Peyer's patch (tissue), 4 donors: Measurements from ENCODE around the gene MAP7D3. TPM values are rescaled to one million over a fixed set of nuclear protein-coding genes. Genes with fewer than 3 reads are reported as not detected.

ENCODE experiments used
- DNase-seq, 3 donors: peaks; one replicate each; pipeline ENCODE4 v3.0.0-alpha.2; 2017 to 2019
- H3K27ac ChIP-seq, 4 donors: fragments of 200-600 bp; sonication (generic); one replicate each; pipeline ENCODE4 v1.5.1; 2016 to 2019
- H3K27me3 ChIP-seq, 2 donors: fragments of 200-600 bp; sonication (generic); one replicate each; pipeline ENCODE4 v1.5.1; 2019
- H3K36me3 ChIP-seq, 3 donors: fragments of 200-600 bp; sonication (generic); one replicate each; pipeline ENCODE4 v1.5.1; 2016 to 2019
- H3K4me1 ChIP-seq, 4 donors: fragments of 200-600 bp; sonication (generic); one replicate each; pipeline ENCODE4 v1.5.1; 2016 to 2019
- H3K4me3 ChIP-seq, 4 donors: fragments of 200-600 bp; sonication (generic); 1 replicate in 3 of 4; 2 replicates in 1 of 4; pipeline ENCODE4 v1.5.1; 2016 to 2019; ENCODE audit warnings: mild to moderate bottlenecking in 1 of 4
- H3K9me3 ChIP-seq, 4 donors: fragments of 200-600 bp; sonication (generic); one replicate each; pipeline ENCODE4 v1.5.1; 2016 to 2019; ENCODE audit warnings: mild to moderate bottlenecking in 1 of 4
- POLR2A ChIP-seq, 2 donors: fragments of 450-650 bp; IDR thresholded peaks; one replicate each; pipeline ENCODE4 v1.5.1; 2017; ENCODE audit warnings: antibody characterized with exemption in 2 of 2, mild to moderate bottlenecking in 2 of 2, moderate library complexity in 2 of 2
- total RNA-seq, 4 donors: library from RNA; depleted of rRNA; stranded (reverse); fragments of >200 nt; gene quantifications; one replicate each; pipeline ENCODE4 v1.1.0, GENCODE V29; 2016
- TF ChIP-seq, protein P1 (sequence below), 6 experiments: fragments of 450-650 bp in 4 of 6; fragments of 200-600 bp in 2 of 6; sonication (generic) in 1 of 6; IDR thresholded peaks; one replicate each; pipeline ENCODE4 v1.5.1; 2017 to 2019; ENCODE audit warnings: antibody characterized with exemption in 6 of 6, mild to moderate bottlenecking in 3 of 6, moderate library complexity in 1 of 6

The MAP7D3 gene
- total RNA-seq, 4 donors from 2014 or later = 1.6 to 18.2 (median 4.7) TPM

DNA sequence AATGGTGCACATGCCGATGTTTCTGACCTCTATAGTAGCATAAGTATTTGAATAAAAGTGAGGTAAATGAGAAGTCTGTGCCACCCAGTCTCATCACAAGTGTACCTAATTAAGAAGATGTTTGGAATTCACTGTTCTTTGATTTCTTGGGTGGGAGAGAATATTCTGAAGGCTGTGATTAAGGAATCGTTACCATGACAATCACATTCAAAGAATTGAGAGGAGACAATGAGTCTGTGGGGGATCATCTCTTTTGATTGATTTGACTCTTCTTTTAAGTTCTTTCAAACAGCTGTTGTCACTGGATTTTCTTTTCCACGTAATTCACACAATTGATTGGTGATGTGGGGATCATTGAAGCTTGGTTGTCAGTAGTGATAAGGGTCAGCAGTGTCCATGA lies 85.8 kb downstream of the MAP7D3 start:
- Histone ChIP-seq H3K4me1 (no peaks in the 10 kb centered on the region), H3K27me3 (no peaks in the 10 kb centered on the region), H3K27ac (peak overlapping the region in 2 of 4 donors; percentile 19 to 83), H3K9me3 (no peaks in the 10 kb centered on the region), H3K4me3 (no peak overlapping the region), H3K36me3 (no peaks in the 10 kb centered on the region)
- TF ChIP-seq, protein P1, sequence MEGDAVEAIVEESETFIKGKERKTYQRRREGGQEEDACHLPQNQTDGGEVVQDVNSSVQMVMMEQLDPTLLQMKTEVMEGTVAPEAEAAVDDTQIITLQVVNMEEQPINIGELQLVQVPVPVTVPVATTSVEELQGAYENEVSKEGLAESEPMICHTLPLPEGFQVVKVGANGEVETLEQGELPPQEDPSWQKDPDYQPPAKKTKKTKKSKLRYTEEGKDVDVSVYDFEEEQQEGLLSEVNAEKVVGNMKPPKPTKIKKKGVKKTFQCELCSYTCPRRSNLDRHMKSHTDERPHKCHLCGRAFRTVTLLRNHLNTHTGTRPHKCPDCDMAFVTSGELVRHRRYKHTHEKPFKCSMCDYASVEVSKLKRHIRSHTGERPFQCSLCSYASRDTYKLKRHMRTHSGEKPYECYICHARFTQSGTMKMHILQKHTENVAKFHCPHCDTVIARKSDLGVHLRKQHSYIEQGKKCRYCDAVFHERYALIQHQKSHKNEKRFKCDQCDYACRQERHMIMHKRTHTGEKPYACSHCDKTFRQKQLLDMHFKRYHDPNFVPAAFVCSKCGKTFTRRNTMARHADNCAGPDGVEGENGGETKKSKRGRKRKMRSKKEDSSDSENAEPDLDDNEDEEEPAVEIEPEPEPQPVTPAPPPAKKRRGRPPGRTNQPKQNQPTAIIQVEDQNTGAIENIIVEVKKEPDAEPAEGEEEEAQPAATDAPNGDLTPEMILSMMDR (IDR thresholded peaks at IDR 0.05) = no peak
- TF ChIP-seq POLR2A (IDR thresholded peaks at IDR 0.05) = no peak
- DNase-seq = no peak

DNA sequence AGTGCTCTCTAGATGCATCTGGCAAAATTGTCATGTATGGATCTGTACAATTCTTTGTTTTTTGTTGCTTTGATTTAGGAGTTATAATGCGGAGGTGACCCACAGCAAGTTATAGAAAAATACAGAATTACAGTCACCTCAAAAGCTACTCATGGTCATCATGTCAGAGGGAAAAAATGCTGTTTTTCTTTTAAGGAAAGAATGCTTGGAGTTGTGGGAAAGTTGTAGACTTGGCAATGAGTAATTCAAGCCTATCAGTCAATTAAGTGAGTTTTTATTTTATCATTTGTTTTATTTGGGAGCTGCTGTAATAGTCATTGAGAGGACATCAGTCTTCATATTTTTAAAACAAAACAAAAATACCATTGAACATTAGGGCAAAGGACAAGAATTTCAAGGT lies 87.5 kb downstream of the MAP7D3 start:
- TF ChIP-seq, protein P1 (IDR thresholded peaks at IDR 0.05) = no peak
- no peak for TF ChIP-seq POLR2A (IDR thresholded peaks at IDR 0.05)
- H3K27me3 ChIP-seq = no peaks in the 10 kb centered on the region
- DNase-seq = no peak
- H3K36me3 ChIP-seq = no peaks in the 10 kb centered on the region
- H3K9me3 ChIP-seq = no peaks in the 10 kb centered on the region
- no peak overlapping the region for H3K4me3 ChIP-seq
- H3K27ac ChIP-seq = peak overlapping the region in 1 of 4 donors; percentile 69
- peaks cover 0 to 6% (median 0%) of the 10 kb centered on the region in 4 donors for H3K4me1 ChIP-seq

Other genes starting within 250 kb of the MAP7D3 start
- 100 to 1,000 TPM in 2 of 4 donors, 10 to 100 TPM in 2; 33.8 to 302 (median 120) TPM for gene FHL1, start 103.9 kb downstream of the MAP7D3 start, total RNA-seq
- gene ADGRG4, start 49.6 kb upstream of the MAP7D3 start, total RNA-seq = 1 to 10 TPM in 3 of 4 donors, under 1 TPM in 1; 0.83 to 6.1 (median 3.6) TPM
- not detected for gene BRS3, start 236.5 kb upstream of the MAP7D3 start, total RNA-seq
- 10 to 100 TPM; 25.9 to 45.4 (median 27.9) TPM for gene HTATSF1, start 246.2 kb upstream of the MAP7D3 start, total RNA-seq